MG63 (cell line): ENCODE data around the gene KRR1. TPM values are rescaled to one million over a fixed set of nuclear protein-coding genes. Genes with fewer than 3 reads are reported as not detected.
"Not testable (repeated sequence)": the region's sequence is repeated elsewhere in the genome, so short reads cannot be mapped to it uniquely, and the experiment has no call there.

Source experiments
- DNase-seq: peaks from one replicate; pipeline ENCODE4 v3.0.0-alpha.2; 2020
- H3K27me3 ChIP-seq: fragments of 250-450 bp; sonication (Bioruptor Pico); 2 replicates; pipeline ENCODE4 v1.5.1; 2020; ENCODE audit warnings: mild to moderate bottlenecking, moderate library complexity
- H3K36me3 ChIP-seq: fragments of 250-450 bp; sonication (Bioruptor Pico); 2 replicates; pipeline ENCODE4 v1.5.1; 2020; ENCODE audit warnings: mild to moderate bottlenecking, moderate library complexity
- H3K4me3 ChIP-seq: fragments of 250-450 bp; sonication (Bioruptor Pico); 2 replicates; pipeline ENCODE4 v1.5.1; 2020; ENCODE audit warnings: mild to moderate bottlenecking, moderate library complexity
- H3K9me3 ChIP-seq: fragments of 250-450 bp; sonication (Bioruptor Pico); 2 replicates; pipeline ENCODE4 v1.5.1; 2020; ENCODE audit warnings: mild to moderate bottlenecking, moderate library complexity
- total RNA-seq: library from RNA; depleted of rRNA; stranded (reverse); fragments of >200 nt; shearing (Covaris generic); gene quantifications from 2 replicates; pipeline ENCODE4 v1.2.3, GENCODE V29; 2014; ENCODE audit warnings: low replicate concordance; rRNA removed

Gene KRR1
- total RNA-seq, 1 experiment from 2014 or later, result 40.2 TPM

GRCh38 chr12:75457866-75458265, 53.5 kb downstream of the KRR1 start:
- peaks cover 19% of the 10 kb centered on the region for H3K9me3 ChIP-seq
- H3K27me3 ChIP-seq, H3K36me3 ChIP-seq, H3K4me3 ChIP-seq, DNase-seq: not testable (repeated sequence)

GRCh38 chr12:75457191-75457590, 54.2 kb downstream of the KRR1 start:
- H3K27me3 ChIP-seq, result no peaks in the 10 kb centered on the region
- no peaks in the 10 kb centered on the region for H3K36me3 ChIP-seq
- H3K4me3 ChIP-seq, result no peak overlapping the region
- DNase-seq, result no peak
- H3K9me3 ChIP-seq, result peaks cover 19% of the 10 kb centered on the region

DNA sequence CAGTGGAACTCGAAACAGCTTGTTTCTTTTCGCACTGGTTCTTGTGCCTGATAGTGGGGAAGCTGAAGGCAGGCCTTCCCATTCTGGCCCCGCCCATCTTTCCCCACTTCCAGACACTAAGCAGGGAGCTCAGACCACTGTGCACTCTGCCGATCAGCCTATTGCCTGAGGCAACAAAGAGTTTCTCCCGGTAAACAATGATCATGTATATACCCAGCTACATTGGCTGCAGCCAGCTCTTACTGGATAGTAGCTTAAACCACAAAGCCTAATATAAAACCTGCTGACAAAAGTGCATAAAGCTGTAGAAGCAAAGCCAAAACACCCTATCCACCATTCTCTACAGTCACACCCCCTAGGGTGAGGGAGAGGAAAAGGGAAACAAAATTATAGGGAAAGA, 55.6 kb downstream of the KRR1 start:
- H3K27me3 ChIP-seq, result no peaks in the 10 kb centered on the region
- H3K36me3 ChIP-seq, result no peaks in the 10 kb centered on the region
- DNase-seq, result peak; percentile 55

GRCh38 chr12:75452675-75453330, 58.6 kb downstream of the KRR1 start:
- H3K27me3 ChIP-seq, result no peaks in the 10 kb centered on the region
- H3K9me3 ChIP-seq, result peaks cover 6% of the 10 kb centered on the region; the same call in 1 of the 2 replicates
- peak; percentile 54 for DNase-seq
- no peaks in the 10 kb centered on the region for H3K36me3 ChIP-seq
- H3K4me3 ChIP-seq, result no peak overlapping the region

More for the DNA sequence above, 55.6 kb downstream of the KRR1 start:
- H3K4me3 ChIP-seq, result no peak overlapping the region
- peaks cover 18% of the 10 kb centered on the region for H3K9me3 ChIP-seq

DNA sequence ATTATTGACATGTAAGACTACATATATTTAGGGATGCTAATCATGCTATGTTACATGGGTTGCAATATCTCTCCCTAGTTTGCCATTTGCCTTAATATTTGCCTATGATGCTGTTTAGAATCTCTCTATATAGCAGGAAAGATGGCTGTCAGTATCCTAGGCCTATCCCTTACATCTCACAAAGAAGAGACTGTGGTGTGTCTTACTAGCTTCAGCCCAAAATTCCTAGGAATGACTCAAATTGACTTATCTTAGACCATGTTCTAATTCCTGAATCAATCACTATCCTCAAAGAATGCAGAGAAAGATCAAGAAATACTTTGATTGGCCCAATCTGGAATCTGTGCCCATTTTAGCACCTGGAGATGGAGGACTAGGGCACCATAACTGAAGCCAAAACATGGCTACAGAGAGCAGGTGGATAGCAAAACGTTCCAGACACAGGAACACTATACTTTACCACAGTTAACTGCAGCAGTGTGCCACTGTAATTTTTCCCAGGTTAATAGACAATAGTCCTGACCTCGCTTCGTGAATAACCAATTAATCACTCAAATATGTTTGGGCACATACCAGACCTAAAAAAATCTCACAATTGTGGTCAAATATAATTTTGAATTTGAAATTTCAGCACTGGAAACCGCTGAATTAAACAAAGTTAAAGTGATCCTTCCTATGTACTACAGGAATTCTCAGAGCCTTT, 63.6 kb downstream of the KRR1 start:
- no peaks in the 10 kb centered on the region for H3K27me3 ChIP-seq
- no peak overlapping the region for H3K4me3 ChIP-seq
- peaks cover 9% of the 10 kb centered on the region; the same call in 1 of the 2 replicates for H3K9me3 ChIP-seq
- no peaks in the 10 kb centered on the region for H3K36me3 ChIP-seq
- DNase-seq, result no peak

DNA sequence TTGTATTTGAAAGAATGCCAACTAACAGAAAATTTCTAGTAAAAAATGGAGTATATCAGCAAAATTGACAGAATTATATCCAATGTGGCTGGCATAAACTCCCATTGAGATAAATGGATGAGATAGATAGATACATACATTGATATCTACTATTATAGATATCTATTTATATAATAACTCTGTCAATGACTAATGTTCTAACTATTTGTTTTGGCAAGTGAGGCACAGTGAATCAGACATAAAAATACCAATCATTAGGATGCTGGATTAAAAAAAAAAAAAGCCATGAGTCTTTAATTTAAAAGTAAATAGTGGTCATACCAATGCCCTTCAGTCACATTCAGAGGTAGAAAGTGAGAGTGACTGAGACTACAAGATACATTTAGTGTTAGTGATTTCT, 64.6 kb downstream of the KRR1 start:
- no peak for DNase-seq
- peaks cover 9% of the 10 kb centered on the region; the same call in 1 of the 2 replicates for H3K9me3 ChIP-seq
- H3K36me3 ChIP-seq, result no peaks in the 10 kb centered on the region
- H3K27me3 ChIP-seq, result no peaks in the 10 kb centered on the region
- H3K4me3 ChIP-seq, result no peak overlapping the region

DNA sequence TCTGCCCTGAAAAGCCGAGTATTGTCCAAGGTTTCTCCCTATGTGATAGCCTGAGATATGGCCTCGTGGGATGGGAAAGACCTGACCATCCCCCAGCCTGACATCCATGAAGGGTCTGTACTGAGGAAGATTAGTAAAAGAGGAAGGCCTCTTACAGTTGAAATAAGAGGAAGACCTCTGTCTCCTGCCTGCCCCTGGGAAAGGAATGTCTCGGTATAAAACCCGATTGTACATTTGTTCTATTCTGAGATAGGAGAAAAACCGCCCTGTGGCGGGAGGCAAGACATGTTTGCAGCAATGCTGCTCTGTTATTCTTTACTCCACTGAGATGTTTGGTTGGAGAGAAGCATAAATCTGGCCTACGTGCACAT, 66.3 kb downstream of the KRR1 start:
- H3K9me3 ChIP-seq, H3K4me3 ChIP-seq, H3K36me3 ChIP-seq, H3K27me3 ChIP-seq, DNase-seq: not testable (repeated sequence)

DNA sequence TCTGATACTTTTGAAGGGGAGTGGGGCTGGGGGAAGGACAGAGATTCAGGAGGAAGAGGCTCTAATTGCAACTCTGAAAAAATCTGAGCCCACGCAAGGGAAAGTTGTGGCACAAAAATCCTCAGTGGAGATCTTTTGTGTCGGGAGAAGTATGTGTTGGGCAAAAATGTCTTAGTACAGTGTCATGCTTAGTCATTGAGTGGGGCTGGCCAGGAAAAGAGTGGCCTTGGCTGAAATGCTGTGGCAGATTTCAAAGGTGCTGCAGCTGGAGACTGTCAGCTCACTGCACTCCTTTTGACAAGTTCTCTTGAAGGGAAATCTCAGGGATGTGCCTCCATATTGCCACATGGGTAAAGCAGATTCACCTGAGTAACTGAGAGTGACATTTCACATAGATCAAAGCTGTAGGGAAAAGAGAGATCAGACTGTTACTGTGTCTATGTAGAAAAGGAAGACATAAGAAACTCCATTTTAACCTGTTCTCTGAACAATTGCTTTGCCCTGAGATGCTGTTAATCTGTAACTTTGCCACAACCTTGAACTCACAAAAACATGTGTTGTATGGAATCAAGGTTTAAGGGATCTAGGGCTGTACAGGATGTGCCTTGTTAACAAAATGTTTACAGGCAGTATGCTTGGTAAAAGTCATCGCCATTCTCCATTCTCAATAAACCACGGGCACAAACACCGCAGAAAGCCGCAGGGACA, 66.8 kb downstream of the KRR1 start:
- peak; percentile 72 for DNase-seq
- no peak overlapping the region for H3K4me3 ChIP-seq
- H3K27me3 ChIP-seq, result no peaks in the 10 kb centered on the region
- H3K36me3 ChIP-seq, result no peaks in the 10 kb centered on the region
- peaks cover 9% of the 10 kb centered on the region for H3K9me3 ChIP-seq

- Histone ChIP-seq H3K4me3 (no peak overlapping the region), H3K36me3 (no peaks in the 10 kb centered on the region), H3K9me3 (peaks cover 13% of the 10 kb centered on the region), H3K27me3 (no peaks in the 10 kb centered on the region)
- no peak for DNase-seq
Observed at GRCh38 chr12:75443709-75444108, 67.7 kb downstream of the KRR1 start.

GRCh38 chr12:75442454-75442853, 69.0 kb downstream of the KRR1 start:
- DNase-seq, H3K4me3 ChIP-seq, H3K27me3 ChIP-seq, H3K36me3 ChIP-seq: not testable (repeated sequence)
- peaks cover 16% of the 10 kb centered on the region for H3K9me3 ChIP-seq

DNA sequence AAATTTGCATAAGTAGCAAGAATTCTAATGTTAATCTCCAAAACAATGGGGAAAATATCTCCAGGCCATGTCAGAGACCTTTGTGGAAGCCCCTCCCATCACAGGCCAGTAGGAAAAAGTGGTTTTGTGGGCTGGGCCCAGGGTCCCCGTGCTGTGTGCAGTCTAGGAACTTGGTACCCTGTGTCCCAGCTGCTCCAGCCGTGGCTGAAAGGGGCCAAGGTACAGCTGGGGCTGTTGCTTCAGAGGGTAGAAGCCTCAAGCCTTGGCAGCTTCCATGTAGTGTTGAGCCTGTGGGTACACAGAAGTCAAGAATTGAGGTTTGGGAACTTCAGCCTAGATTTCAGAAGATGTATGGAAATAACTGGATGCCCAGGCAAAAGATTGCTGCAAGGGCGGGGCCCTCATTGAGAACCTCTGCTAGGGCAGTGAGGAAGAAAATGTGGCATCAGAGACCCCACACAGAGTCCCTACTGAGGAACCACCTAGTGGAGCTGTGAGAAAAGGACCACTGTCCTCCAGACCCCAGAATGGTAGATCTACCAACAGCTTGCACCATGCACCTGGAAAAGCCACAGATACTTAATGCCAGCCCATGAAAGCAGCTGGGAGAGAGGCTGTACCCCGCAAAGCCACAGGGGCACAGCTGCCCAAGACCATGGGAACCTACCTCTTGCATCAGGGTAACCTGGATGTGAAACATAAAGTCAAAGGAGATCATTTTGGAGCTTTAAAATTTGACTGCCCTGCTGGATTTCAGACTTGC, 69.5 kb downstream of the KRR1 start:
- H3K4me3 ChIP-seq, DNase-seq, H3K36me3 ChIP-seq, H3K27me3 ChIP-seq: not testable (repeated sequence)
- H3K9me3 ChIP-seq, result peaks cover 20% of the 10 kb centered on the region

Other genes with a start within 250 kb of the KRR1 start
- 0.37 and 0.43 TPM in 2 replicates for gene CAPS2, start 181.3 kb downstream of the KRR1 start, total RNA-seq
- not detected in 2 replicates for gene GLIPR1L1, start 176.9 kb downstream of the KRR1 start, total RNA-seq
- gene GLIPR1L2, start 120.5 kb downstream of the KRR1 start, total RNA-seq, result not detected in 2 replicates
- 99.6 and 103 TPM in 2 replicates for gene GLIPR1, start 30.9 kb downstream of the KRR1 start, total RNA-seq